Smooth muscle cell (in vitro differentiated cells): ENCODE measurements around the gene KIF2C. TPM values are rescaled to one million over a fixed set of nuclear protein-coding genes. Genes with fewer than 3 reads are reported as not detected.
A peak's percentile ranks its signal among the peaks of the same experiment; 100 is the strongest.

Experiments
- DNase-seq: peaks from one replicate; lab custom pipeline; 2025; ENCODE audit not compliant: unreplicated experiment; lab: John Stamatoyannopoulos, UW
- H2AFZ ChIP-seq: fragments of 200-600 bp; sonication (generic); 2 replicates; pipeline ENCODE4 v1.6.0; 2016; ENCODE audit warnings: antibody characterized with exemption, low read depth, mild to moderate bottlenecking
- H3F3A ChIP-seq: fragments of 200-600 bp; sonication (generic); 2 replicates; pipeline ENCODE4 v1.6.0; 2017; ENCODE audit warnings: antibody characterized with exemption, low read depth
- H3K27ac ChIP-seq: fragments of 200-600 bp; sonication (generic); 2 replicates; pipeline ENCODE4 v1.5.1; 2016; ENCODE audit warnings: low read depth, mild to moderate bottlenecking
- H3K27me3 ChIP-seq: fragments of 200-600 bp; sonication (generic); 2 replicates; pipeline ENCODE4 v1.6.1; 2016; ENCODE audit warnings: low read depth, mild to moderate bottlenecking
- H3K36me3 ChIP-seq: fragments of 200-600 bp; sonication (generic); 2 replicates; pipeline ENCODE4 v1.5.1; 2016; ENCODE audit warnings: low read depth
- H3K4me1 ChIP-seq: fragments of 200-600 bp; sonication (generic); 2 replicates; pipeline ENCODE4 v1.5.1; 2016; ENCODE audit warnings: low read depth
- H3K4me2 ChIP-seq: fragments of 200-600 bp; sonication (generic); 2 replicates; pipeline ENCODE4 v1.6.0; 2016; ENCODE audit warnings: mild to moderate bottlenecking
- H3K4me3 ChIP-seq: fragments of 200-600 bp; sonication (generic); 2 replicates; pipeline ENCODE4 v1.5.1; 2016; ENCODE audit warnings: mild to moderate bottlenecking
- H3K79me2 ChIP-seq: fragments of 200-600 bp; sonication (generic); 2 replicates; pipeline ENCODE4 v1.6.0; 2016; ENCODE audit warnings: low read depth, mild to moderate bottlenecking
- H3K9ac ChIP-seq: fragments of 200-600 bp; sonication (generic); 2 replicates; pipeline ENCODE4 v1.6.0; 2016; ENCODE audit warnings: low read depth
- H3K9me3 ChIP-seq: fragments of 200-600 bp; sonication (generic); replicated peaks from 2 replicates; pipeline ENCODE4 v1.5.1; 2016; ENCODE audit warnings: low read depth
- H4K20me1 ChIP-seq: fragments of 200-600 bp; sonication (generic); 2 replicates; pipeline ENCODE4 v1.6.0; 2016; ENCODE audit warnings: low read depth
- CTCF ChIP-seq: fragments of 200-600 bp; sonication (generic); IDR thresholded peaks from 2 replicates; pipeline ENCODE4 v1.5.1; 2017; ENCODE audit warnings: borderline replicate concordance, mild to moderate bottlenecking, antibody characterized with exemption; ENCODE audit not compliant: insufficient read depth, poor library complexity, severe bottlenecking
- WGBS: methylation state at CpG from one replicate; pipeline ENCODE4 v1.1.7; 2016; ENCODE audit warnings: low lambda C conversion rate; 5-methylcytosine and 5-hydroxymethylcytosine counted together
- polyA plus RNA-seq: library from polyadenylated mRNA; unstranded; fragments of >200 nt; fragmentation: Nextera tagmentation; extraction: Ambion mirVana; gene quantifications from 2 replicates; pipeline ENCODE4 v1.2.1, GENCODE V29; 2016
- total RNA-seq: library from RNA; depleted of rRNA; stranded (reverse); fragments of >200 nt; gene quantifications from 2 replicates; pipeline ENCODE4 v1.2.3, GENCODE V29; 2014

KIF2C gene
- total and polyA plus RNA-seq, 2 experiments from 2014 or later: 5.7 to 8.5 TPM

- TF ChIP-seq CTCF: no peak
- Histone ChIP-seq H3K4me2 (no peak overlapping the region), H3K36me3 (no peaks in the 10 kb centered on the region), H4K20me1 (peaks cover 52% of the 10 kb centered on the region), H2AFZ (no peak overlapping the region), H3K27ac (no peak overlapping the region), H3K4me3 (no peak overlapping the region), H3F3A (peaks cover 22% of the 10 kb centered on the region), H3K9me3 (no peaks in the 10 kb centered on the region), H3K9ac (no peak overlapping the region), H3K27me3 (no peaks in the 10 kb centered on the region), H3K79me2 (peaks cover 32% of the 10 kb centered on the region), H3K4me1 (peaks cover 17% of the 10 kb centered on the region)
- 100% methylated on average over 6 of the region's 6 CpGs for WGBS
- no peak for DNase-seq
Observed at GRCh38 chr1:44778705-44779576, 39.3 kb downstream of the KIF2C start.

GRCh38 chr1:44780583-44781121 is 41.0 kb downstream of the KIF2C start:
- no peak overlapping the region for H2AFZ ChIP-seq
- peaks cover 29% of the 10 kb centered on the region for H3K79me2 ChIP-seq
- H3K9ac ChIP-seq: no peak overlapping the region
- no peak overlapping the region for H3K27ac ChIP-seq
- H3K4me1 ChIP-seq: peaks cover 20% of the 10 kb centered on the region
- H3K36me3 ChIP-seq: no peaks in the 10 kb centered on the region
- no peak for TF ChIP-seq CTCF
- H4K20me1 ChIP-seq: peaks cover 52% of the 10 kb centered on the region
- peaks cover 28% of the 10 kb centered on the region for H3F3A ChIP-seq
- no peak for DNase-seq
- H3K9me3 ChIP-seq: no peaks in the 10 kb centered on the region
- no peak overlapping the region for H3K4me3 ChIP-seq
- no peak overlapping the region for H3K4me2 ChIP-seq
- H3K27me3 ChIP-seq: no peaks in the 10 kb centered on the region
- WGBS: 95% methylated on average over 14 of the region's 14 CpGs

- H3K27me3 ChIP-seq: no peaks in the 10 kb centered on the region
- peaks cover 12% of the 10 kb centered on the region for H3K4me1 ChIP-seq
- no peak for TF ChIP-seq CTCF
- H3K9ac ChIP-seq: no peak overlapping the region
- peaks cover 14% of the 10 kb centered on the region for H3F3A ChIP-seq
- WGBS: 72% methylated on average over 8 of the region's 8 CpGs
- no peaks in the 10 kb centered on the region for H3K36me3 ChIP-seq
- no peaks in the 10 kb centered on the region for H3K79me2 ChIP-seq
- peak overlapping the region; percentile 53 for H3K4me3 ChIP-seq
- no peaks in the 10 kb centered on the region for H3K9me3 ChIP-seq
- peak overlapping the region; percentile 95 for H3K4me2 ChIP-seq
- DNase-seq: no peak
- peaks cover 23% of the 10 kb centered on the region for H4K20me1 ChIP-seq
- peak overlapping the region; percentile 72 for H2AFZ ChIP-seq
- H3K27ac ChIP-seq: no peak overlapping the region
Observed at GRCh38 chr1:44783697-44784093, 44.1 kb downstream of the KIF2C start.
